Kidney epithelial cell (primary cell): ENCODE results near the gene PLXDC1. TPM values are rescaled to one million over a fixed set of nuclear protein-coding genes. Genes with fewer than 3 reads are reported as not detected.
"Not testable (repeated sequence)": the region's sequence is repeated elsewhere in the genome, so short reads cannot be mapped to it uniquely, and the experiment has no call there.

Experiments used
- DNase-seq: peaks from one replicate; pipeline ENCODE4 v3.0.0-alpha.2; 2010; ENCODE audit warnings: low read depth
- H3K27me3 ChIP-seq: 2 replicates; pipeline ENCODE4 v1.6.0; 2011; ENCODE audit warnings: low read length; ENCODE audit not compliant: control insufficient read depth, insufficient read depth
- H3K36me3 ChIP-seq: 2 replicates; pipeline ENCODE4 v1.5.1; 2011; ENCODE audit warnings: low read length; ENCODE audit not compliant: control insufficient read depth, insufficient read depth
- H3K4me3 ChIP-seq: 2 replicates; pipeline ENCODE4 v1.5.1; 2011; ENCODE audit warnings: low read depth, mild to moderate bottlenecking, control low read depth, low read length
- CTCF ChIP-seq: IDR thresholded peaks from 2 replicates; pipeline ENCODE4 v1.5.1; 2011; ENCODE audit warnings: mild to moderate bottlenecking, moderate library complexity, low read length, control low read depth, inconsistent platforms; ENCODE audit not compliant: insufficient read depth, poor library complexity, severe bottlenecking
- total RNA-seq: library from RNA; depleted of rRNA; stranded (reverse); fragments of >200 nt; gene quantifications from 2 replicates; pipeline ENCODE4 v1.2.3, GENCODE V29; 2015

PLXDC1 gene
- total RNA-seq, 1 donor from 2014 or later = 0.67 TPM

GRCh38 chr17:39058524-39058923 is 92.9 kb downstream of the PLXDC1 start:
- no peak for TF ChIP-seq CTCF
- no peak for DNase-seq
- no peak overlapping the region for H3K4me3 ChIP-seq
- H3K27me3 ChIP-seq = peaks cover 5% of the 10 kb centered on the region
- no peaks in the 10 kb centered on the region for H3K36me3 ChIP-seq

GRCh38 chr17:39057701-39058206 is 93.7 kb downstream of the PLXDC1 start:
- no peaks in the 10 kb centered on the region for H3K36me3 ChIP-seq
- peaks cover 2% of the 10 kb centered on the region for H3K27me3 ChIP-seq
- no peak for TF ChIP-seq CTCF
- no peak overlapping the region for H3K4me3 ChIP-seq
- DNase-seq = no peak

GRCh38 chr17:39054111-39054645 is 97.3 kb downstream of the PLXDC1 start:
- TF ChIP-seq CTCF = no peak
- Histone ChIP-seq H3K27me3 (no peaks in the 10 kb centered on the region), H3K36me3 (no peaks in the 10 kb centered on the region), H3K4me3 (no peak overlapping the region)
- no peak for DNase-seq

GRCh38 chr17:39052423-39052822 is 99.0 kb downstream of the PLXDC1 start:
- not testable (repeated sequence) for H3K4me3 ChIP-seq, H3K36me3 ChIP-seq, H3K27me3 ChIP-seq, DNase-seq

GRCh38 chr17:39051001-39051585 is 100.3 kb downstream of the PLXDC1 start:
- DNase-seq = no peak
- no peak for TF ChIP-seq CTCF
- H3K36me3 ChIP-seq = no peaks in the 10 kb centered on the region
- no peaks in the 10 kb centered on the region for H3K27me3 ChIP-seq
- H3K4me3 ChIP-seq = no peak overlapping the region

GRCh38 chr17:39045948-39046679 is 105.3 kb downstream of the PLXDC1 start:
- DNase-seq = no peak
- Histone ChIP-seq H3K4me3 (no peak overlapping the region), H3K27me3 (no peaks in the 10 kb centered on the region), H3K36me3 (no peaks in the 10 kb centered on the region)
- TF ChIP-seq CTCF = no peak
